Measurements from ENCODE around the gene SORBS1.

The SORBS1 gene

DNA sequence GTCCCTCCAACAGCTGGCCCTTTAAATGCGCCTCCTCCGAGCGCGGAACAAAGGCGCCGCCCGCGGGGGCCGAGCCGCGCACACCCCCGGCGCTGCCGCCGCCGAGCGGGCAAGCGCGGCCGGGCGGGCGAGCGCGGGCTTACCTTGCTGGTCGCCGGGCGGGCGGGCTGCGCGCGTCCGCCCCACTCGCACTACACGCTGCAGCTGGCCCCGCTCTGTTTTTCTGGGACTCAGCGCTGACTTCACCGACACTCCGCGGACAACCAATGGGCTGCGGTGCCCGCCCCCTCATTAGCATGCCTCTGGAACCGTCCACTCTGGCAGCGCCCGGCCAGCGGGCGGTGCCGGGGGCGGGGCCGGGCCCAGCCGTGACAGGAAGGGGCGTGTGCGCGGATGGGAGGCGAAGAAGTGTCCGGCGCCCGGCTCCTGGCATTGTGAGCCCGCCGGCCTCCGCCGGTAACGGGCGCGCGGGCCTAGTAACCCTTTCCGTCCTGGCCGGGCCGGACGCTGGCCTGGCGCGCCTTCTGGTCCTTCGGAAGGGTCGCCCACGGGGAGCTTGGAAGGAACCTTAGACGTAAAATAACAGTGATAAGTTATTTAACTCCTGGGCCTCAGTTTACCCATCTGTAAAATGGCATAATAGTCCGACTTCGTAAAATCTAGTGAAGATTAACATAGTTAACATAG lies at the start of gene SORBS1:
Gene SORBS1, minus strand, starts transcription at position 195 of the 687 bp plus-strand sequence. CDS start 120,236 bp downstream, outside the sequence.
- DNase-seq: peak; percentile 97

DNA sequence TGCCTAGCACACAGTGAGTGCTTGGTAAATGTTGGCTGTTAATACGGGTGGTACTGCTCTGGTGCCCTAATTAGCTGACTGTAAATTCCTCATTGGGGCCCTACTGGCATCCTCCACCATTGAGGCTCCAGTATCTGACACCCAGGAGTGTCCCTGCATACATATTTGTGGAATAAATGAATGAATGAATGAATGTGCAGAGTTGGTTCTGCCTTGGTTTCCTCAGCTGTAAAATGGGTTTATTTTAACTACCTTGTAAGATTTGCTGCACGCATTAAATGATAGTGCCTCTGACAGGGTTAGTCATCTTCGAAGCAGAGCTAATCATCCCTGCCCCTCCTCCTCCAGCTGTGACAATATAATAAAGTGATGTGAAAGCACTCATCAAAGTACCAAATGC lies 49.6 kb upstream of the SORBS1 start:
- no peak for DNase-seq

DNA sequence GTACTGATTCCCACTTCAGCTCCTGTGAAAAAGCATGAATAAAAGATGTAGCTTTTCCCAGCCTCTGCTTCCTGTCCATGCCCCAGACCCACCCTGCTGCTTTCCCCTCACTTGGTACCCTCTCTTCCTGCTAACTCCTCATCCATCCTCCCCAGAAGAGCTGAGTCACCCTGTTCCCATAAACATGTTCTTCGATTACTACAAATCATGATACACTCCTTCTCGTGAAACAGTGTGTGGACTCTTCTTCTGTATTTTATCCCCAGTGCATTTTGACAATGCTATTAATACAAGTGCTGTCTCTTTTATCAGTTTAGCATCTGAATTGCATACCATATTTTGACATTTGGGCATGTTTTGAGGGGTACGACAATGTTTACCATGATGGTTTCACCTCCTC lies 45.8 kb upstream of the SORBS1 start:
- DNase-seq: no peak

- DNase-seq: no peak
These were observed 44.0 kb upstream of the SORBS1 start for GRCh38 chr10:95605163-95605562.

DNA sequence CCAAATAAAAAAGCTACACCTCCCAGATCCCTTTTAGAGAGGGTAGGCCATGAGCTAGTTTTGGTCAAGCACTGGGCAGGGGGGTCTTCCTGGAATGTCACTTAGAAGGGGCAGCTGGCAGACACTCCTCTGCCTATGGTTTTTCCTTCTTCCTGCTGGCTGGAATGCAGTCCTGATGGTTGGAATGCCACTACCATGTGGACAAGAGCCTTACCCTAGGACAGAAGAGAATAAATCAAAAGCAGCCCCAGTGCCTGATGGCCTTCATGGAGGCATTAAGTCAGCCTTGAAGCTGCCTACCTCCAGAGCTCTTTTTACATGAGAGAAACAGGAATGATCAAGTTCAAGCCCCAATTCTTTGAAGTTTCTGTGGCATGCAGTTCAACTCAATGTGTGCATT lies 43.5 kb upstream of the SORBS1 start:
- no peak for DNase-seq

- no peak for DNase-seq
These were observed 41.2 kb upstream of the SORBS1 start for GRCh38 chr10:95602382-95602781.

DNA sequence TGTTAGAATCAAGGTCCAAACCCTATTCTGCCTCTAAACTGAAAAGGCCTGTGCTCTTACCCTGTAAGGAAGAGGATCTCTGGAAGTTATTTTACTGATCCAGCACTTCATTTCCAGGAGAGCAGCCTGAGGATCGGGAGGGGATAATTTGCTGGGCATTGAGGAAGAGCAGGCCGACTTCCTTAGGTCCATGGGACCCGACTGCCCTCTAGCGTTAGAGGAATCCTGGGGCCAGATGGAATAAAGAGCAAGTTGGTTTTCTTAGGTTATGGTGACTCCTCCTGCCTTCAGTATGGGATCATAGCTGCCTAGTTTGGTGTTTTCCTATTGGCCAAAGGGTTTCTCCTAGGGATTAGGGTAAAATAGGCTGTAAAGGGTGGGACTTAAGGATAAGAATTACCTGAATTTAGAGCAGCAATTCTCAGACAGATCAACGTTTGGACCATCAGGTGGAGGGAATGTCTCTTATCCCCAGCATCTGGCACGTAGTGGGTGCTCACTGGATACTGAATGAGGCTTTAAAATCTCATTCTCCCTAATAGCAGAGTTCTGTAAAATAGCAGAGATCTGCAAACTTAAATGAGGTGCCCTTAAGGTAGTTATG lies 40.0 kb upstream of the SORBS1 start:
- DNase-seq: peak; percentile 79

GRCh38 chr10:95600158-95600557 lies 39.0 kb upstream of the SORBS1 start:
- DNase-seq: no peak

DNA sequence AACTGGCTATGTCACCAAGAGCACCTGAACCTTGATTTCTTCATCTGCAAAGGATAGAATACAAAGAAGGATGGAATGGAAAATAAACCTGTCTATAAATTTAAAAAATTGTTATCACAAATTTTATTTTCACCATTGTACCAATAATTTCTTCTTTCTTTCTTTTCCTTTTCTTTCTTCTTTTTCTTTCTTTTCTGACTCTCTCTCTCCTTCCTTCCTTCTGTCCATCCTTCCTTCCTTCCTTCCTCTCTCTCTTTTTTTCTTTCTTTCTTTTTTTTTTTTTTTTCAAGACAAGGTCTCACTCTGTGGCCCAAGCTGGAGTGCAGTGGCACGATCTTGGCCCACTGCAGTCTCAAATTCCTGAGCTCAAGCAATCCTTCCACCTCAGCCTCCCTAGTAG lies 36.6 kb upstream of the SORBS1 start:
- no peak for DNase-seq

GRCh38 chr10:95588025-95588424 lies 26.9 kb upstream of the SORBS1 start:
- DNase-seq: no peak

- DNase-seq: no peak
These were observed 18.8 kb upstream of the SORBS1 start for GRCh38 chr10:95579835-95580535.

- DNase-seq: no peak
These were observed 18.1 kb upstream of the SORBS1 start for GRCh38 chr10:95579292-95579691.

DNA sequence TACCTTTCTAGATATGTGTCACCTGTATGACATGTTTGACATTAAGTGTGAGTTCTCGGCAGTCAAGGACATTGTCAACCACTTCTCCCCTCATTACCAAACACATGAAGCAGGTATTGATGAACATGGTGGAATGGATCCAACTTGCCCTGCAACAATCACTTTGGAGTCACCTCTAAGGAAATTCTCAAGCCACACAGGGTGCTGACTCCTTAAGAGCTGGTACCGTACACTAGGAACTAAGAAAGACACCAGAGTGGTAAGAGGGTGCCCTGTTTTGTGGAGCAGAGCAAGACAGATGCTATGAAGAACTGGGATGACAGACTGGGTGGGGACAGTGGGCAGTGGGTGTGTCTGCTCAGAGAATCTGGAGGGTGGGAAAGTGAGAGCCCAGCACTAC lies 17.4 kb upstream of the SORBS1 start:
- no peak for DNase-seq

DNA sequence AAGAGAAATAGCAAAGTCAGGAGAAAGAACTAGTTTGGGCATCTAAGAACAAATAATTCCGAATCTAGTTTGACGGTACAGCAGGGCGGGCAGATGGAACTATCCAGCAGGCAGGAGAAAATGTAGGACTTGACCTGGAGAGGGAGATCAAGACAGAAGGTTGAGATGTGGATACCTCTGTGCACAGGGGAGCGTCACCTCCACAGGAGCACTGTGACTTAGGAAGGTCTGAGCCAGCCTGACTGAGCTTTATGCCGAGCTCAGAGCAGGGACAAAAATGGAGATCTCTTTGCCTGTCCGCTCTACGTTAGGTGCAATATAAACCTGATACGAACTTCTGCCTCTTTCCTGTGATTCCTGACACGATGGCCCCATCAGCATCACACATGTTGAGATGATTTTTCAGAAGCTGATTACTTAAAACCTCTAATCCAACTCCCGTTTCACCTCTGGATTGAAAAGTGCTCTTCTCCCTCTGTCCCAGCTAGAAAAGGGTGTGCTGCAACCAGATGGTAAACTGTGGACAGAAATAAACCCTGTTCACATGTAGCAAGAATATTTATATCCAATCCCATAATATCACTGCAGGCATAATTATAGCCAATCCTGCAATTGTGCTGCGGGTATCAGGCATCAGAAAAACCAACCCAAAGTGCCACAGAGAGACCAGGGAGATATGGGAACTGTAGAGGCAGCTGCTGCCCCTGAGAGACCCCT lies 13.6 kb upstream of the SORBS1 start:
- DNase-seq: no peak

DNA sequence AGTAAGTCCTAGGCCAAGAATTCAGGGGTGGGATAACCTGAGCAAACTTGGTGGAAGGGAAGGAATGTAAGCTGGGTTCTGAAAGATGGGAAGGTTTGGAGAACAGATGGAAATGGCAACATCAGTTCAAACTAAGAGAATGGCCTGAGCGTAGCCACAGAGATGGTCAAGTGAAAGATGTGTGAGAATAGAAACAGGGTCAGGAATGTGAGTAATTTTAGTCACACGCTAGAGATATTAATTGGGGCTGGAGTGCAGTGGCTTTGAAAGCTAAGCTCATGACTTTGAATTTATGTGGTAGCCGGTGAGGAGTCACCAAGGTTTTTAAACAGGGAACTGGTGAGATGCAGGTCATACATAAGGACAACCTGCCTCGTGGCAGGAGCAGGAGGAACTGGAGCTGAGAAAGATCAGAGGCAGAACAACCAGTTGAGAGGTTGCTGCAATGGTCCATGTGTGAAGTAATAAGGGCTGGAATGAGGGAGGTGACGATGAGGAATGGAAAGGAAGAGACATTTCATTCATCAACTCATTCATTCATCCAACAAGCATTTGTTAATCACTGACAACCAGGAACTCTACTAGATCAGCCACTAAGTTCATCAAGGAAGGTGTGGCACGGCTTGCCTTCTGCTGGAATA lies 12.9 kb upstream of the SORBS1 start:
- no peak for DNase-seq

GRCh38 chr10:95573527-95573926 lies 12.4 kb upstream of the SORBS1 start:
- no peak for DNase-seq

DNA sequence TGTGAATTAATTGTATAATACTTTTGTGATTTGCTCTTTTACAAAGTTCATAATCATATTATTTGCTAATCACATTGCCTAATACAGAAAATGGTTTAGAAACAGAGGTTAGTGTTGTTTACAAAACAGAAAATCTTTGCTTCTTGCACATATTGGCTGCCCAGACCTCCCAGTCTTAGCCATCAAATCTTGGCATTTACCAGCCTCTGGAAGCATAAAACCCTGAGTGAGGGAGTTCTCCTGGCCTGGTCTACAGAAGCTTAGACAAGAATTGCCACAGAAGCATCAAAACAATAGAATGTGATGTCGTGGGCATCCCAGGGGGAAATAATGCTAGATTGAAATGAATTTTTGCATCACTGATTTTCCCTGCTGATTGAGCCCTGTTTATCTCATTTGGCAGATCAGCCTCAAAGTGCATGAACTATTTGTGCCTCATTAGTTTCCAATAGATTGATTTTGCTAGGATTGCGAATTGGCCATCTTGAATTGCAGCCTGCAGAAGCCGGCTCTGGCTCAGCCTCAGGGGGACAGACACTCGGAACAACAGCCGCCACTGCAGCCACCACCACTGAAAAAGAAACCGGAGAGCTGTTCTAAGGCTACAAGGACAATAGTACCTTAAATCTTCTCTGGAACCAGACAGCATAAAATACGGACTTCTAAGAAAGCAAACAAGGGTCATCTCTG lies 11.1 kb upstream of the SORBS1 start:
- DNase-seq: no peak

DNA sequence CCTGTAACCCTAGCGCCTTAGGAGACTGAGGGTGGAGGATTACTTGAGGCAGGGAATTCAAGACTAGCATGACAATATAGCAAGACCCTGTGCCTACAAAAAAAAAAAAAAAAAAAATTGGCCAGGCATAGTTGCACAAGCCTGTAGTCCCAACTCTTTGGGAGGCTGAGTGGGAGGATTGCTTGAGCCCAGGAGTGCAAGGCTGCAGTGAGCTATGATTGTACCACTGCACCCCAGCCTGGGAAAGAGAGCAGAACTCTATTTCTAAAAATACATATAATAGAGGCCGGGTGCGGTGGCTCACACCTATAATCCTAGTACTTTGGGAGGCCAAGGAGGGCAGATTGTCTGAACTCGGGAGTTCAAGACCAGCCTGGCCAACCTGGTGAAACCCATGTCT lies 10.2 kb upstream of the SORBS1 start:
- DNase-seq: no peak

DNA sequence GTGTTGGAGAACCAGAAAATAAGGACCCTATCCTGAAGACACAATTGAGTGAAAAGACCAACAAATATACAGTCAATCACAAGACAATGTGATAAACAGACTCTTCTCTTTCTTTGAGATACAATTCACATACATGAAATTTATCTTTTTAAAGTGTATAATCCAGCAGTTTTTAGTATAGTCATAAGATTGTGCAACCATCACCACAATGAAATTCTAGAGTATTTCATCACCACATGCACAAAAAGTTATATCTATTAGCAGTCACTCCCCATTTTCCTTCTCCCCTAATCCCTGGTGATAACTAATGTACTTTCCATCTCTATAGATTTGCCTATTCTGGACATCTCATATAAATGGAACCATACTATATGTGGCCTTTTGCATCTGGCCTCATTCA lies 8.2 kb upstream of the SORBS1 start:
- no peak for DNase-seq

DNA sequence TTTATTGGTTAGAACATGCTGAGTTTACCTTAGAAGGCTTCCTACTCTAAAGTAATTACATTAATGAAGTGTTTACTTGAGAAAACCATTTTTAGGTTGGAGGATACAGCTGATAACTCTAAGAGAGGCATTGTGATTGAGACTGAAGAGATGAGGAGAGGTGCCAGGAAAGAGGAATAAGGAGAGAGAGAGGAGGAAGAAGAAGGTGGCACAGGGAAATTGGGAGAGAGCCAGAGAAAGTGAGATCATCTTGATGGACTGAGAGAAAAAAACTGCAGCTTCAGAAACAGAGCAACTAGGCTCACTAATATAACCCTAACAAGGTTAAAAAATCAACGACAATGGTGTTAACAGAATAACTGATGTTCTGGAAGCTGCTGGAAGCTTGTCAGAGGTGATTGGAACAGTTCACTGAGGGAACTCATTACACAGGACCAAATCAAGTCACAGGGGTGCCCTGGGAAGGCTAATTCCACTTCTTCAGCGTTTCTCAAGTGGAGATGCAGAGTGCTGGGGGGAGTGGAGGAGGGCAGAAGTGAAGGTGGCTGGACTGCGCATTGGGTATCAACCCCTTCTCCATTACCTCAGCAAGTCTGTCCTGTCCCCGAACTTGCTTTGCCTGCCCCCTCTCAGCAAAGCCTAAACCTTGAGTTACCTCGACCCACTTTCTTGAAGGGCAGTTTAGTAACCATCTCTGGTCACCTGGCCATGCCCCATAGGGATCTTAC lies 6.9 kb upstream of the SORBS1 start:
- no peak for DNase-seq

DNA sequence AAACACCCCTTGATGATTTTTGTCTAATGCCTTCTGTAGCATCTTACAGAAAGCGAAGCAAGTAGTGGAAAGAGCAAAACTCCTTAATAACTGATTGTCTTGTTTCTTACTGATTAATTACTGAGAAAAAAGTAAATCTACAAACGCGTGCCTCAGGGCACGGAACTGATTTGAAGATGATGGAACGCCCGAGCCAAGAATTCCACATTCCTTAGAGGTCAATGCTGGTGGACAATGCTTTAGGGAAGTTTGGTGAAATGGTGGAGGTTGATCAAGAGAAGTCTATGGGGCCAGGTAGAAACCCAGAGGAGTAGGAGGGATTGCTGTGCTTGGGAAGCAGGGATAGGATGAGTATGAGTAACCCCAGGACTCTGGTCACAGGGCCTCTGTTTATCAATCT lies 5.0 kb upstream of the SORBS1 start:
- DNase-seq: no peak

DNA sequence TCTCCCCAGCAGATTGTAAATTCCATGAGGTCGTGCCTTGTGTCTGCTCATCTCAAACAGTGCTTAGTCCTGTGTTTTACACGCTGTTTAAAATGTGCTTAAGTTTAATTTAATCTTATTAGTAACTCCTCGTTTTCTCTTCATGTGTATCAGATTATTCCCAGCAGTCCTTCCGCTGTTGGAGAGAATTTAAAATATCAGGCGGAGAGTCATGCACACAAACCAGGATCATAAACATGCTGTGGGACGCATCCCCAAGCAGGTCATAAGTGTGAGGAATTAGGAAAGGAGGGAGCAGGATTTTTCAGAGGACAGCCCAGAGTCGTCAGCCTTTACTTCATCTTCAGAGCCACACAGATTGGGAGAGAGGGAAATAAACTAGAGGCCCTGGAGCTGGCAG lies 4.2 kb upstream of the SORBS1 start:
- DNase-seq: no peak
